HG02943 (cell line): ENCODE data around the gene ELL2.
"Not testable (repeated sequence)": the region's sequence is repeated elsewhere in the genome, so short reads cannot be mapped to it uniquely, and the experiment has no call there.

Source experiments
- ATAC-seq: cut with Tn5 transposase; IDR thresholded peaks from one replicate; pipeline ENCODE4 v1.9.1; 2021; ENCODE audit warnings: mild to moderate bottlenecking, low read depth, moderate library complexity; ENCODE audit not compliant: unreplicated experiment

ELL2 gene

DNA sequence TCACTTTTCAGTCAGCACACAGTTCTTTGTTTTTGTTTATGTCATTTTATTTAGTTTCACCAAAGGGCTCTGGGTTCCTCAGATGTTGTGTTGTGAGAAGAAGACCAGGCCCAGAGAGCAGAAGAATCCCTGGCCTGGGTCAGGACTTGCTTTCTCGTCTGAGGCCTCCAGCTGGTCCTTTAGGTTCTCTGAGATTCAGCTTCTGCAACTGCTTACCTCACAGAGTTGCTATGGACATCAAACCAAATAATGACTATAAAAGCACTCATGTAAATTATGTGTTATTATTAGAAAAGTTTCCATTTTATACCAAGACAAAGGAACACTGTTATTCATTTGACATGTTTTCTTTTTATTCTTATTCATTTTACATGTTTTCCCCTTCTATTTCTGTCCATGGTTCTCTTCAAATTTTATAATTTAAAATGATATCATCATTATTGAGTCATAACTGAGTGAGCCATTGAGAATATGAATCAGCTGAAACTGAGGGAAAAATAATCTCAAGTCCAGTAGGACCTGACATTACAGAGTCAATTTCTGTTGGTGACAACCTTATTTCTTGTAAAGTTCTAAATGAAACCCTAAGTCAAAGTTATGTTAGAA lies 95.1 kb downstream of the ELL2 start:
- ATAC-seq = no peak

DNA sequence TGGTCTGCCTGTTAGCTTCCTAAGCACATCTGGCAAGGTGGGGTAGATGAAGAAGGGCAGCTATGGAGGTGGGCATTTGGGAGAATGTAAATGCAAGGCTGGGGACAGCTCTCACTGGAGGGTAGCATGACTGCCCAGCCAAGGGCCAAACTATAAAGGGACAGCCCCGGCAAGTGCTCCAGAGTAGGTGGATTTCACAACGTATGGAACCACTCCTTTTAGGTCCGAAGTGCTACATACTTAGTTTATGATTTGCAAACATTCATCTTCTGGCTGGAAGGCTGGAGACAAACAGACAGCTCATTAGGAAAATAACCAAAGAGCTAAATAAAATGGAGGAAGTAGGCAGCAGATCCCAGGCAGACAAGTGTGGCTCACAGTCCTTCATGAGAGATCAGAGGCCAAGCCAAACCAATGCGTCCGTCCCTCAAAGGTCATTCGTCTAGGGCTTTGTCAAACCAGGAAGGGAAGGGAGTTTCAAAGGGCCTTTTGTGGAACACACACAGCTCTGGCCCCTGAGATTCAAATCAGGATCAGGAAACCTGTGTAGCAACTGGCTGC lies 96.6 kb downstream of the ELL2 start:
- no peak for ATAC-seq

GRCh38 chr5:95864456-95864855 lies 97.2 kb downstream of the ELL2 start:
- no peak for ATAC-seq

DNA sequence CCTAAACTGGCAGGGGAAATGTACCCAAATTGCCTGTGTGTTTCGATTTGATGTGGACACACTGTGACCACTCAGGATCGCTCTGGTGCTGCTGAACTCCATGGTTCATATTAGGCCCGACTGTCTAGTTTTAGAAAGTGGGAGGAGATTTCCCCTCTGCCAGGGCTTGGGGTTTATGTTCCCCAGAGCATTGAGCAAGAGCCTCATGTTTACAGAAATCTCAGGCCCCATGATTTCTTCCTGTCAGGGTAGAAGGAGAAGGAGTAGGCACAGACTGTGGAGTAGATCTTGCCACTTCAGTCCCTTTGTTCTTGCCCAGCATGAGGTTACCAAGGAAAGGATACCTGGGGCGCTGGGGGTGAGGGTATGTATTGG lies 98.3 kb downstream of the ELL2 start:
- no peak for ATAC-seq

DNA sequence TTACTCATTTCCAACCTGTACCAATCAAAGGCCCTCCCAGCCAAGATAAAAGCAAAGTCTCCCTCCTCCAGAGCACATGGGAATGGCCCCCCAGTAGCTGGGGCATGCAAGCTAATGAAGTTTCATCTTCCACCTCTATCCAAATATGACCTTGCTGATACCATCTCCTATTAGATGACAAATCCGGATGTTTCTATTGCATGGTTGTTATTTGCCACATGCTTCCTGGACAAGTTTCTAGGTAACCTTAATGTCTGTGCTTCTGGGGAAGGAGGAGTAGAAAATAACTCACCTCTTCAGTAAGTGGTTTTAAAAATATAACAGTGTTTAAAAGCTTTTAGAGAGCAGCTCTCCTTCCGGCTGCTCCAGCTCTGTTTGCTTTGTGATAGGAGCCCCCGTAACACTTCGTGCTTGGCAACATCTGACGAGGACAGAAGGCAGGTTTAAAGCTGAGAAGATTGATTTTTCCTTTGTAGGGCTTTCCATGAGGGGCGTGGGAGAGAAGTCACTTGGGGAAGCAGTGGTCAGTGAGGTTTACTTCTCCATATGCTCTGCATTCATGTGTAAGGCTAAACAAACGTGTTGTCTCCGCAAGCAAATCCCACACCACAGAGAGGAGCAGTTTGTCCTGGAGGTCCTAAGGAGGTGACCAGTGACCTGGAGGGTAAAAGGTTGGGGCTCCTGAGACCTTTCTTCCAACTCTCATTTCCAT lies 98.8 kb downstream of the ELL2 start:
- ATAC-seq = no peak

GRCh38 chr5:95861864-95862561 lies 99.6 kb downstream of the ELL2 start:
- no peak for ATAC-seq

DNA sequence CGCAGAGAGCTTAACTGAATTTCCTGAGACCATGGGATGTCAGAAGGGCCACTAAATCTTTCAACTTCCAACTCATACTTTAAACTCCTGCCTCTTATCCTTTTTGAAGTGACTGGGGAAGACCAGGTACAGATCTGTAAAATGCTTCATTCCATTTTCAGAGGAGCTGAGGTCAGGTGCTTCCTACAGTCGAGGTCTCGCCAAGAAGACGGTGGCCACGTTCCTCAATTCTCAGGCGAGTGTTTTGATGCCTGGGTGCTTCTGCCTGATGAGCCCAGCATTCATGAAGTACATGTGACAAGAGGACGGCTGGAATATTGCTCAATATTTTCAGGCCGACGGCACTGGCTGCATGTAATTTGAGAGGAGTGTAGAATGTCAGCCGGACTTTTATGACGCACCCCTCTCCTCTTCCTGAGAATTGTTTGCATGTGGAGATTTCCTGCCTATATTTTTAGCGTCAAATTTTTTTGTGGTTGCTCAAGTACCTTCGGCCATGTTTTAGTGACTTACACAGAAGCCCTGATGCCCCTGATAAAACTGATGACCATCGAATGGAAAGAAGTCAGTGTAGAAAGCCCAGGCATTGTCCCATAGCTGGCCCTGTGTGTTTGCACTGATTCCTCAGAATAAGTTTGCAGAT lies 100.3 kb downstream of the ELL2 start:
- no peak for ATAC-seq

DNA sequence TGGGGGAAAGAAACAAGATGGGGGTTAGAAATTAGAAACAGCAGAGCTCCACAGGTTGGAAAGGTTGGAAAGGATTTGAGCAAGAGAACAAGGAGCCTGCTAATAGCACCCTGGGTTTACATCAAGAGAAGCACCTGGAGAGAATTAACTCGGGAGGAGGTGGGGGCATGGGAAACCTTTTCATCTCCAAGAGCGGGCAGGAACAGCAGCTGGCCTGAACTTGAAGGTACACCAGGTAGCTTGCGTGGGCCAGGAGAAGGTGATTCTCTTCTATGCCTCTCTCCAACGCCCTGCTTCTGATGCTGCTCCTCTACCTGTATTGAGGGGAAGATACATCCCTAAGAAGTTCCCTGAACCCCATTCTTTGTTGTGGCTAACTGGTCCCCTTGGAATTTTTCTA lies 102.0 kb downstream of the ELL2 start:
- no peak for ATAC-seq

DNA sequence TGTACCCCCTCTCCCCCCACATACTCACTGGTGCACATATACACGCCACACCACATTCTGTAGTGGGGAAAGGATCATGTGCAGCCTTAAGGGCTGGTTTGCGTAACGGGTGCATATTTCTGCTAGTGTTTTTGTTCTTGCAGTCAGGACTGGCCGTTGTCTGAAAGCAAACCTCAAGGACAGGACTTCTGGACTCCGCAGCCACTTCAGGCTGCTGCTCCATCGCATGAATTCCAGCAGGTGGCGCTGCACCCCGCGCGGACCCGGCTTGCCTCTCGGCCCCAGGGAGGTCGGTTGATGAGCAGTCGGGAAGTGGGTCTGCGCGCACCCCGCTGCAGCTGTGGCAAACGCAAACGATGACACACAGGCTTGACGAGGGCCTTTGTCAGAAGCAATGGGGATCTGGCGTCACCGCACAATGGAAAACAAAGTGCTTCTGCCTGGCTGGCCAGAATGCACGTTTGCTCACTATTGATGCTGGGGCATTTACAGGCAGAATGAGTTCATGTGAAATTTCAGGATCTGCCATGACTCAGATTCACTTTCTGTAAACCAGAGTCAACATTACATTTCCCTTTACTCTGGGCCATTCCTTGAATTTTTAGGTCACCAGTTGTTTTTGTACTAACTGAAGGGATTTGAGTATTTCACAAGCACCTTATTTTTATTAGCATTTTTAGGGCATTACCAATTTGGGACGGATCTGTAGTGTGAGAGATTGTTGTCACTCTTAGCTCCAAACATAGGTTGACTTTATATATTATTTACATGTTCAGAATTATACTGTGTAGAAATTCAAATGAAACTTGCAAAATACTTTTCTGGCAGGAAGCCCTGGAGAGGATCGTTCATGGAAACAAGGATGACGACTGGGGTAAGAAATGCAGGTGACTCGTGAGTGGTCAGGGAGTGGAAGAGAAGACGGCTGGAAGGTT lies 102.7 kb downstream of the ELL2 start:
- peak; percentile 80 for ATAC-seq

DNA sequence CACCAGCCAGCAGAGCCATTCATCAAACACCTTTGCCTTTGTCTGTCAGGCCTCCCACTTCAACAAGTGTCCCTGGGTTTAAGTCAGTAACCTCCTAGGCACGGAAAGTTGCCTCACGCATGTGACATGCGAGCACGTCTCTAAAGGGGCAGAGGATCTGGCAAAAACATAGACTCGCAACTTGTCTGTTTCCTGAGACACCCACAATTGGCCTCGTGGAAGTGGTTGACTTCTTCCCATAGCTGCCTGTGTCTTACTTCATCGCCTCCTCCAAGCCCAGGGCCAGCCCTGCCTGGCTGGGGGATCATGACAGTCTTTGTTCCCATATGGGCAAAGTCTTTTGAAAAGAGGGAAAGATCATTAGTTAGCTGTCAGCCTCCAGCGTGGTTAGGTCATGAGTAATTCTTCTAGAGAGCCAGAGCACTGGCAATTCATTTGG lies 103.6 kb downstream of the ELL2 start:
- no peak for ATAC-seq

DNA sequence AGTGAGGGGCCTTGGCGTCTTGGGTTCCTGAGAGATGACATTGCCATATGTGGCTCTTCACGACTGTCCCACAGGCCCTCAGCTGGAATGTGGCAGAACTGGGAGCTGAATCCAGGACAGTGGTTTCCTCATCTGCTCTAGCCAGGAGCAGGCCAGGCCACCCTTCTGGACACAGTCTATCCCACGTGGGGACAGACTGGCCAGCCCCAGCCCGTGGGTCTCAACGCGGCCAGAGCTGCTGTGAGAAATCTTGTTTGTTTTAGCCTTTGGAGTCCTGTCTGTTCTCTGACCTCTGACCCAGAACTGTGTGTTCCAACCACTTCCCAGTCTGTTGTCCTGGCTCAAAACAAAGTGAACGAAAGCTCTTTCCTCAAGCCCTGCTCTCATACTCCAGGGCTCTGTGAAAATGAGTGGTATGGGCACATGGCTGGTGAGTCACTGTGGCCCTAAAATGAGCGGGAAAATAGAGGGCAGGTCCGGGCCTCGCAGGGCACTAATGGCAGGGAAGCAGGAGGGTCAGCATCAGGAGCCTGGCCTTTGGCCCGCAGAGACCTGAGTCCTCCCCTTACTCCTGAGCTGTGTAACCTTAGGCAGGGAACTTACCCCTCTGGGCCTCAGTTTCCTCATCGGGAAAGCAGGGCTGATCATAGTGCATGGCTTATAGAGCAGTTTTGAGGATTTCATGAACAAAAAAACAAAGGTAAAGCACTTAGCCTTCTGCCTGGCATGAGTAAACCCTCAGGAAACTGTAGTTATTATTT lies 104.3 kb downstream of the ELL2 start:
- no peak for ATAC-seq

DNA sequence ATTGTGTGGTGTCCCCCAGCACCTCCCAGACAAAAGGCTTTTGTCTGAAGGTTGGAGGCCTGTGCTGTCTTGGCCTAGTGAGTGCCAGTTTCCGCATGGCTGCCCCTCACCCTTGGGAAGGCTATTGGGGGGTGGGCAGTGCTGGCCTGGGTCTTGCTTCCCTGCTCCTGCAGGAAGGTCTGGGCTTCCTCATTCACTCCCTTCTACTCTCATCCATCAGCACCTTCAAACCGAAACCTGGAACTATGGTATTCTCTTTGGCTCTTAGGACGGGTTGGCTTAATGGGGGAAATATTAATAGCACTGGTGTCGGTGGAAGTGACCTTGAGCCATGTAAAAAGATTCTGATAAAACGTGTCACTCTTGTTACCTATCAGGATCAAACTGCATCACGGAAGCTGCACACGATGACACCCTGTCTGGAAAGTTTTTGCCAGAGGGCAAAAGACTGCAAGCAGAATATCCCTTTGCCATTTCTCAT lies 105.1 kb downstream of the ELL2 start:
- ATAC-seq = no peak

DNA sequence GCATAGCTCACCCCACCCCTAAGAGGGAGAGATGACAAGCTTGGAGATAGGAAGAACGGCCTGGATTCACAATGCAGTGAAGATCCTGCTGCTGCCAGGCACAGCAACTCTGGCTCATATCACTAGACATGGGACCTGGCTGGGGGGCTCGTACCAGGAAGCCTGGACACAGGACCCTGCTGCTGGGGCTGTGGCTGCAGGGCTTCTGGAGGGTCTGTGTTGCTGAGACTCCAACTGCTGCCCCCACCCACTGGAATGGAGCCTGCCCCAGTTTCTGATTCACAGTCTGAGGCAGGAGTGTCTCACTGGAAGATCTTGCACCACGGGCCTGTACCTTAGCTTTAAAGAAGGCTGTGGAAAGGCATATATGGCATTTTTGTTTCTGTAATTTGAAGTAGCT lies 108.2 kb downstream of the ELL2 start:
- no peak for ATAC-seq

DNA sequence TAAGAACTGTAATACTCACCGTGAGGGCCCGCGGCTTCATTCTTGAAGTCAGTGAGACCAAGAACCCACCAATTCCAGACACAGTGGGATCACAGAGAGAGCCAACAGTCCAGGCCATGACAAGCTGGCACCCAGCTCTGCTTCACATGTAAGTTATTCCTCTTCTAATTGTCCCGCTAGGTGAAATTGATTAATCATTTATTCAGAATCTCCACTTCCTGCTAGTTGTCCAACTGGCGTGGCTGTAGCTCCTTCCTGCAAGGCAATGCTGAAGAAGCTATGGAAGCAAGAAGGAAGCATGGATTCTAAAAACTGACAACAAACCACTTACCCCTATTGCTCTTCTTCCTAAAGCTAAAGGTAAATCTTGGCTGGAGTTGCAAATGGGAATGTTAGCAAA lies 109.1 kb downstream of the ELL2 start:
- ATAC-seq = no peak

DNA sequence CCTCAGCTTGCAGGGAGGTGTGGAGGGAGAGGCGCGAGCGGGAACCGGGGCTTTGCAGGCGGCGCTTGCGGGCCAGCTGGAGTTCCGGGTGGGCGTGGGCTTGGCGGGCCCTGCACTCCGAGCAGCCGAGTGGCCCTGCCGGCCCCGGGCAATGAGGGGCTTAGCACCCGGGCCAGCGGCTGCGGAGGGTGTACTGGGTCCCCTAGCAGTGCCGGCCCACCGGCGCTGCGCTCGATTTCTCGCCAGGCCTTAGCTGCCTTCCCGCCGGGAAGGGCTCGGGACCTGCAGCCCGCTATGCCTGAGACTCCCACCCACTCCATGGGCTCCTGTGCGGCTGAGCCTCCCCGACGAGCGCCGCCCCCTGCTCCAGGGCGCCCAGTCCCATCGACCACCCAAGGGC lies 110.5 kb downstream of the ELL2 start:
- not testable (repeated sequence) for ATAC-seq

GRCh38 chr5:95850391-95850894 lies 111.2 kb downstream of the ELL2 start:
- ATAC-seq = no peak

DNA sequence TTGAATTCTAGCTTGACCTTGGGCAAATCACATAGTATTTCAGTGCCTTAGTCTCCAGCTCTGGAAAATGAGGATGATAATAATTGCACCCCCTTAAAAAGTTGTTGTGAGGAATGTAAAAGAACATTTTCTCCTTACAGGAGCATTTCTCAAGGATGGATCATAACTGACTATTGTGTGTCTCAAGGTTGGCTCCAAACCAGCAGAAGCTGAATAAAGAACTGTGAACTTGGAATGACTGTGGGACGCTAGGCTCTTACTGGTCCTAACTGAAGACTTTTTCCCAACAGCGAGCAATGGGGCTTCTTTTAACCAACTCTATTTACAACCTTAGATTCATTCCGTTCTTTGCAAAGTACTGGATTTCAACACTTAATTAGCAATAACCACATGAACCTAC lies 113.0 kb downstream of the ELL2 start:
- no peak for ATAC-seq

GRCh38 chr5:95847261-95847592 lies 114.4 kb downstream of the ELL2 start:
- no peak for ATAC-seq
